ENCODE measurements around the gene PEX10. TPM values are rescaled to one million over a fixed set of nuclear protein-coding genes. Genes with fewer than 3 reads are reported as not detected.

PEX10 gene
- total RNA-seq, 2 donors from 2014 or later: 38.3 to 49.9 TPM

DNA sequence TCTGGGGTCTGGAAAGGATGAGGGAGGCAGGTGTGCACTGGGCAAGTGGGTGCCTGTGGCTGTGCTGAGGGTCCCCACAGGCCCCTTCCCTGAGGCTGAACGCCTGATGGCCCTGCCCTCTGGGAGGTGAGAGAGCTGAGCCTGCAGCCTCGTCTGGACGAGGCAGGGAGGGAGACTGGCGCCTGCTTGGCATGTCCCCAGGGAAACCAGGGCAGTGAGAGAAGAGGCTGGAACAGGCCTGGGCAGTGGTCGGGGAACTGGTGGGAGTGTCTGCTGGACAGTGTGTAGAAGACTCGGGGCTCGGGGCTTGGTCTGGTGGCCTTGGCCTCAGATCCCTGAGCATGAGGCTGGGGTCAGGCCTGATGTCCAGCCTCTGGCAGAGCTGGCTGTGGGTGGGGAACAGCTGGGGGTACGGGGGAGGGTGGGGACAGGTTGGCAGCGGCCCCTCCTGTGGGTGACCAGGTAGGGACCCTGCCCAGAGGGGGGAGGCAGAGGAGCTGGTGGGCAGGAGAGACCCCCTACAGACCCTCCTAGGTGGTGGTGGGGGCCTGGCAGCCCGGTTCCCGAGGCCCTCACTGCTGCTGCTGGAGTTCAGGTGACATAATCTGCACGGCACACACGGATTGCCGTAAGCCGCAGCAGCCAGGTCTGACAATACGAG, 32.9 kb upstream of the PEX10 start:
- Histone ChIP-seq H3K27me3 (replicated peaks; ENCODE audit: insufficient read depth) (no peaks in the 10 kb centered on the region), H3K36me3 (no peaks in the 10 kb centered on the region), H3K27ac (no peak overlapping the region), H3K4me1 (replicated peaks) (no peaks in the 10 kb centered on the region), H3K9me3 (no peaks in the 10 kb centered on the region), H3K4me3 (no peak overlapping the region)
- intact Hi-C loops (cut with DNase I): no loop called here
- 81% methylated on average over 16 of the region's 16 CpGs for WGBS
- TF ChIP-seq POLR2AphosphoS5 (IDR thresholded peaks at IDR 0.05) (no peak), POLR2A (IDR thresholded peaks at IDR 0.05) (no peak)
- TF ChIP-seq, protein P1, sequence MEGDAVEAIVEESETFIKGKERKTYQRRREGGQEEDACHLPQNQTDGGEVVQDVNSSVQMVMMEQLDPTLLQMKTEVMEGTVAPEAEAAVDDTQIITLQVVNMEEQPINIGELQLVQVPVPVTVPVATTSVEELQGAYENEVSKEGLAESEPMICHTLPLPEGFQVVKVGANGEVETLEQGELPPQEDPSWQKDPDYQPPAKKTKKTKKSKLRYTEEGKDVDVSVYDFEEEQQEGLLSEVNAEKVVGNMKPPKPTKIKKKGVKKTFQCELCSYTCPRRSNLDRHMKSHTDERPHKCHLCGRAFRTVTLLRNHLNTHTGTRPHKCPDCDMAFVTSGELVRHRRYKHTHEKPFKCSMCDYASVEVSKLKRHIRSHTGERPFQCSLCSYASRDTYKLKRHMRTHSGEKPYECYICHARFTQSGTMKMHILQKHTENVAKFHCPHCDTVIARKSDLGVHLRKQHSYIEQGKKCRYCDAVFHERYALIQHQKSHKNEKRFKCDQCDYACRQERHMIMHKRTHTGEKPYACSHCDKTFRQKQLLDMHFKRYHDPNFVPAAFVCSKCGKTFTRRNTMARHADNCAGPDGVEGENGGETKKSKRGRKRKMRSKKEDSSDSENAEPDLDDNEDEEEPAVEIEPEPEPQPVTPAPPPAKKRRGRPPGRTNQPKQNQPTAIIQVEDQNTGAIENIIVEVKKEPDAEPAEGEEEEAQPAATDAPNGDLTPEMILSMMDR (IDR thresholded peaks at IDR 0.05): no peak
- DNase-seq (ENCODE audit: low spot score): no peak

DNA sequence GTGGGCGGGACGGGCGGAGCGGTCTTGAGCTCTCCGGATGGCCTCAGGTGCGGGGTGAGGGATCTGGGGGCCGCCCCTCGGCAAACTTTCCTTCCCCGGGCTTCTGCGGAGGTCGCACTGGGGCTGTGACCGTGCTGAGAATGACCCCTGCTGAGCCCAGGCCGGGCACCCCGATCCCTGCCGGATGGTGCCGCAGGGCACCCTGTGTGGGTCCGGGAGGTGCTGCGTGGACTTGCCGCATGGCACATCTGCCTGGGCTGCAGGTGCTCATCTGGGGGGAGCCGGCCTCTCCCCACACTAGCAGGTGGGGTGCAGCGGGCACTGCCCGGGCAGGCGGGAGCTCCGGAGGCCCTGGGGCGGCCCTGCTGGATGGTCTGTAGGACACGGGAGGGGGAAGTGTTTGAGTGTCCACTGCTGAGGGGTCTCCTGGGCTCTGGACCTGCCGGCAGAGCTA, 31.8 kb upstream of the PEX10 start:
- intact Hi-C loops (cut with DNase I): no loop called here
- no peaks in the 10 kb centered on the region for H3K9me3 ChIP-seq
- 64% methylated on average over 18 of the region's 27 CpGs for WGBS
- no peak overlapping the region for H3K4me3 ChIP-seq
- H3K27me3 ChIP-seq (replicated peaks; ENCODE audit: insufficient read depth): no peaks in the 10 kb centered on the region
- no peak overlapping the region for H3K27ac ChIP-seq
- TF ChIP-seq POLR2A (IDR thresholded peaks at IDR 0.05): no peak
- no peak for TF ChIP-seq POLR2AphosphoS5 (IDR thresholded peaks at IDR 0.05)
- TF ChIP-seq, protein P1 (IDR thresholded peaks at IDR 0.05): no peak
- DNase-seq (ENCODE audit: low spot score): no peak
- no peaks in the 10 kb centered on the region for H3K36me3 ChIP-seq
- H3K4me1 ChIP-seq (replicated peaks): no peaks in the 10 kb centered on the region

DNA sequence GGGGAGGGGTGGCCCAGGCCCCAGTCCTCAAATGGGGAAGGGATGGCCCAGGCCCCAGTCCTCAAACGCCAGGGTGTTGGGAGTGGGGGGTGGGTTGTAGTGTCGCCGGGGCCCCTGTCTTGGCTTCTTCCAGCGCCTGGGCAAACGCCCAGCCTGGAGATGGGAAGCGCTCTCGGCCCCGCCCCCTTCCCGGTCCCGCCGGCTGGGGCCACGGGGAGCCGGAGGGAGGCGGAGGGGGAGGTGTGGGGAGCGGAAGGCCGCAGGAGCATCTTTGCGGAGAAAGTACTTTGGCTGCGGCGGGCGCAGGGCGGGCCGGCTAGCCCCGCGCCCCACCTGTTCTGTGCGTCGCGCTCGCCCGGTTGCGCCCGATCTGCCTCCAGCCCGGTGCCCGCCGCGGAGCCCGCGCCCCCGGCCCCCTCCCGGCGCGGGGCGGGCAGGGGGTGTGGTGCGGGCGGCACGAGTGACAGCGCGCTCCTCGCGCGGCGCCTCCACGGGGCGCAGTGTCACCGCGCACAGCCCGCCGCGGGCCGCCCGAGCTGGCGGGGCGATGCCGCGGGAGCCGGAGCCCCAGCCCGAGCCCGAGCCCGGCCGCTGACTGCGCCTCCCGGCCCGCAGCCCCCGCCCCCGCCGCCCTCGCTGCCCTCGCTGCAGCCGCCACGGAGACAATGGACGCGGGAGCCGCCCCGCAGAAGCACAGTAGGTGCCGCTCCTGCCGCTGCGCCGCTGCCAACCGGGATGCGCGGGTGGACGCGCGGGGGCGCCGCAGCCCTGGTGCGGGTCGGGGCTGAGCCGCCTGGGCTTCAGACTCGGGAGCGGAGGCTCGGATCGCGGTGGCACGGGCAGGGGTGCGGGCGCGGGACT, 31.1 kb upstream of the PEX10 start:
- H3K4me3 ChIP-seq: peak overlapping the region in 1 of 2 donors; percentile 1
- no peaks in the 10 kb centered on the region for H3K27me3 ChIP-seq (replicated peaks; ENCODE audit: insufficient read depth)

DNA sequence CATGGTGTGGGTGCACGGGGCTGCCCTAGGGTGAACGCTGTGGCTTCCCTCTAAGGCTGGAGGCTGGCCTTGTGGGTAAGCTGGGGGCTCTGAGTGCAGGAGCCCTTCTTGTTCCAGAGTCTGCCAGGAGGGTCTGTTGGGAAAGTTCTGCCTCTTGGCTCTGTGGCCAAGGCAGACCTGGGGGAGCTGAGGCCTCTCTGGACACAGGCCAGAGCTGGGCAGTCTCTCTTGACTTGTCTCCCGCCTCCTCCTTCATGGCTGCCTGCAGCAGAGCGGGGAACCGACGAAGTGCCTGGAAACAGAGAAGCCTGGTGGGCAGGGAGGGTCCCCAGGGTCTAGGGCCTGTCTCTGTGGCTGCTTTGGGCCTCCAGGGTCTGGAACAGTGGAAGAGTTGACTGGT, 30.3 kb upstream of the PEX10 start:
- 63% methylated on average over 6 of the region's 6 CpGs for WGBS
- Histone ChIP-seq H3K9me3 (no peaks in the 10 kb centered on the region), H3K27ac (no peak overlapping the region), H3K27me3 (replicated peaks; ENCODE audit: insufficient read depth) (no peaks in the 10 kb centered on the region), H3K4me3 (no peak overlapping the region), H3K4me1 (replicated peaks) (no peaks in the 10 kb centered on the region), H3K36me3 (no peaks in the 10 kb centered on the region)
- no peak for DNase-seq (ENCODE audit: low spot score)
- no peak for TF ChIP-seq POLR2A (IDR thresholded peaks at IDR 0.05)
- TF ChIP-seq, protein P1 (IDR thresholded peaks at IDR 0.05): no peak
- TF ChIP-seq POLR2AphosphoS5 (IDR thresholded peaks at IDR 0.05): no peak
- intact Hi-C loops (cut with DNase I): no loop called here

More for the DNA sequence above, 31.1 kb upstream of the PEX10 start:
- Histone ChIP-seq H3K36me3 (no peaks in the 10 kb centered on the region), H3K27ac (no peak overlapping the region), H3K9me3 (no peaks in the 10 kb centered on the region), H3K4me1 (replicated peaks) (no peaks in the 10 kb centered on the region)
- 2% methylated on average over 42 of the region's 107 CpGs for WGBS
- DNase-seq (ENCODE audit: low spot score): no peak
- intact Hi-C loops (cut with DNase I): no loop called here
- no peak for TF ChIP-seq POLR2AphosphoS5 (IDR thresholded peaks at IDR 0.05)
- TF ChIP-seq, protein P1 (IDR thresholded peaks at IDR 0.05): no peak
- TF ChIP-seq POLR2A (IDR thresholded peaks at IDR 0.05): no peak
